PC-3 (cell line): ENCODE measurements around the gene PCCA. TPM values are rescaled to one million over a fixed set of nuclear protein-coding genes. Genes with fewer than 3 reads are reported as not detected.

ENCODE experiments used
- ATAC-seq: fragments of 200-7000 bp; cut with Tn5 transposase; 2 replicates; pipeline ENCODE4 v1.9.1; 2020; ENCODE audit warnings: mild to moderate bottlenecking, moderate library complexity
- BruUV-seq: library from RNA; stranded (reverse); fragments of 400-500 nt; replicated peaks from 2 replicates; lab custom pipeline; 2021; lab: Mats Ljungman, UMichigan
- CTCF ChIA-PET: fragments of 300-600 bp; sonication (Branson Sonifier 250); formaldehyde crosslinking; loops from one replicate; lab custom pipeline; 2022; ENCODE audit warnings: antibody characterized with exemption; lab: Charles Lee
- POLR2A ChIA-PET: fragments of 300-600 bp; sonication (Branson Sonifier 250); formaldehyde crosslinking; loops from one replicate; lab custom pipeline; 2022; ENCODE audit warnings: antibody characterized with exemption; ENCODE audit not compliant: unreplicated experiment; lab: Charles Lee
- DNase-seq: peaks from one replicate; pipeline ENCODE4 v3.0.0-alpha.2; 2015
- H2AFZ ChIP-seq: fragments of 300-600 bp; sonication (generic); 2 replicates; pipeline ENCODE4 v1.6.0; 2016; ENCODE audit warnings: antibody characterized with exemption, low read length
- H3F3A ChIP-seq: fragments of 300-600 bp; sonication (generic); one replicate; pipeline ENCODE4 v1.6.0; 2017; ENCODE audit warnings: antibody characterized with exemption, low read length, control low read depth, mild to moderate bottlenecking; ENCODE audit not compliant: unreplicated experiment
- H3K27ac ChIP-seq: fragments of 300-600 bp; sonication (generic); 2 replicates; pipeline ENCODE4 v1.5.1; 2016; ENCODE audit warnings: mild to moderate bottlenecking, low read length
- H3K27me3 ChIP-seq: fragments of 300-600 bp; sonication (generic); 2 replicates; pipeline ENCODE4 v1.6.1; 2016; ENCODE audit warnings: low read length, mixed read lengths
- H3K36me3 ChIP-seq: fragments of 300-600 bp; sonication (generic); 2 replicates; pipeline ENCODE4 v1.6.1; 2016; ENCODE audit warnings: low read depth, mixed run types, low read length, mixed read lengths
- H3K4me1 ChIP-seq: fragments of 300-600 bp; sonication (generic); 2 replicates; pipeline ENCODE4 v1.5.1; 2016; ENCODE audit warnings: low read length; ENCODE audit not compliant: insufficient read depth
- H3K4me2 ChIP-seq: fragments of 300-600 bp; sonication (generic); 2 replicates; pipeline ENCODE4 v1.6.0; 2016; ENCODE audit warnings: low read length
- H3K4me3 ChIP-seq: fragments of 300-600 bp; sonication (generic); 2 replicates; pipeline ENCODE4 v1.5.1; 2016; ENCODE audit warnings: mild to moderate bottlenecking, low read length, mixed read lengths
- H3K79me2 ChIP-seq: fragments of 300-600 bp; sonication (generic); 2 replicates; pipeline ENCODE4 v1.6.1; 2017; ENCODE audit warnings: low read length, mixed read lengths
- H3K9ac ChIP-seq: fragments of 300-600 bp; sonication (generic); 2 replicates; pipeline ENCODE4 v1.6.0; 2016; ENCODE audit warnings: mild to moderate bottlenecking, low read length
- H3K9me2 ChIP-seq: fragments of 300-600 bp; sonication (generic); replicated peaks from 2 replicates; pipeline ENCODE4 v1.6.1; 2016; ENCODE audit warnings: mixed run types, low read length, mixed read lengths
- H3K9me3 ChIP-seq: fragments of 300-600 bp; sonication (generic); 2 replicates; pipeline ENCODE4 v1.6.1; 2016; ENCODE audit warnings: low read length, mixed read lengths
- H4K20me1 ChIP-seq: fragments of 300-600 bp; sonication (generic); 2 replicates; pipeline ENCODE4 v1.6.1; 2016; ENCODE audit warnings: low read length, mixed read lengths
- CTCF ChIP-seq: fragments of 300-600 bp; sonication (generic); conservative IDR thresholded peaks from 2 replicates; pipeline ENCODE4 v1.5.1; 2017; ENCODE audit warnings: antibody characterized with exemption, low read depth, mild to moderate bottlenecking, low read length
- EZH2 ChIP-seq: fragments of 300-600 bp; sonication (generic); IDR thresholded peaks from one replicate; pipeline ENCODE4 v1.6.1; 2017; ENCODE audit warnings: antibody characterized with exemption, mild to moderate bottlenecking, low read length; ENCODE audit not compliant: unreplicated experiment
- EZH2phosphoT487 ChIP-seq: fragments of 300-600 bp; sonication (generic); IDR thresholded peaks from 2 replicates; pipeline ENCODE4 v1.6.1; 2018; ENCODE audit warnings: mild to moderate bottlenecking, antibody characterized with exemption, low read length, borderline replicate concordance
- intact Hi-C: fragments of 100-400 bp; cut with micrococcal nuclease; formaldehyde crosslinking; loops from 2 replicates; pipeline ENCODE4 v1.9.0; 2023
- total RNA-seq: library from RNA; depleted of rRNA; stranded (reverse); fragments of >200 nt; gene quantifications from 2 replicates; pipeline ENCODE4 v1.2.3, GENCODE V29; 2014

The PCCA gene
- total RNA-seq, 1 experiment from 2014 or later: 10.5 TPM

GRCh38 chr13:100440751-100441425 is 352.0 kb downstream of the PCCA start:
- Histone ChIP-seq H3K9me2 (no peaks in the 10 kb centered on the region), H3K9ac (no peak overlapping the region), H2AFZ (no peak overlapping the region), H3K27me3 (no peaks in the 10 kb centered on the region), H3K4me3 (no peak overlapping the region), H3K36me3 (no peaks in the 10 kb centered on the region), H3K9me3 (no peaks in the 10 kb centered on the region), H3F3A (no peaks in the 10 kb centered on the region), H3K4me1 (no peaks in the 10 kb centered on the region), H4K20me1 (no peaks in the 10 kb centered on the region), H3K27ac (no peak overlapping the region), H3K79me2 (no peaks in the 10 kb centered on the region), H3K4me2 (no peak overlapping the region)
- CTCF ChIA-PET: no interaction called here
- no TSS peak for BruUV-seq
- TF ChIP-seq CTCF (no peak), EZH2 (no peak), EZH2phosphoT487 (no peak)
- DNase-seq: no peak
- ATAC-seq: no peak
- intact Hi-C loops: no loop called here
- POLR2A ChIA-PET: no interaction called here

- POLR2A ChIA-PET: no interaction called here
- intact Hi-C loops: loop anchor here (2.0 kb wide), 1 partner anchor 73 kb away; no protein-coding TSS in a partner anchor
- no peaks in the 10 kb centered on the region for H4K20me1 ChIP-seq
- ATAC-seq (no peak), DNase-seq (no peak)
- no peaks in the 10 kb centered on the region for H3F3A ChIP-seq
- H3K9ac ChIP-seq: no peak overlapping the region
- no peaks in the 10 kb centered on the region for H3K4me1 ChIP-seq
- no peaks in the 10 kb centered on the region for H3K27me3 ChIP-seq
- CTCF ChIA-PET: no interaction called here
- no peaks in the 10 kb centered on the region for H3K36me3 ChIP-seq
- H3K9me2 ChIP-seq: no peaks in the 10 kb centered on the region
- H3K27ac ChIP-seq: no peak overlapping the region
- no TSS peak for BruUV-seq
- no peaks in the 10 kb centered on the region for H3K9me3 ChIP-seq
- H3K79me2 ChIP-seq: no peaks in the 10 kb centered on the region
- TF ChIP-seq EZH2 (no peak), CTCF (peak; percentile 18; the same call in 1 of the 2 replicates), EZH2phosphoT487 (no peak)
- no peak overlapping the region for H3K4me3 ChIP-seq
- no peak overlapping the region for H3K4me2 ChIP-seq
- H2AFZ ChIP-seq: no peak overlapping the region
Measured at GRCh38 chr13:100442095-100442832, 353.4 kb downstream of the PCCA start.
